A549 (cell line): ENCODE results near the gene GIT1. TPM values are rescaled to one million over a fixed set of nuclear protein-coding genes. Genes with fewer than 3 reads are reported as not detected.

ENCODE experiments used
- ATAC-seq, 2 experiments: fragments of 200-7000 bp in 1 of 2; fragments of >200 bp in 1 of 2; cut with Nextera tagmentation in 1 of 2; cut with Tn5 transposase in 1 of 2; 3 replicates each; pipeline versions ENCODE4 v1.8.0 to v1.9.1; 2018 to 2020; ENCODE audit warnings: mild to moderate bottlenecking in 1 of 2, moderate library complexity in 1 of 2
- CTCF ChIA-PET: fragments of 300-600 bp; sonication (Branson Sonifier 250); formaldehyde crosslinking; extraction: SDS; loops from one replicate; lab custom pipeline; 2021; ENCODE audit warnings: antibody characterized with exemption, inconsistent platforms; lab: Yijun Ruan, JAX
- POLR2A ChIA-PET: fragments of 350-600 bp; formaldehyde crosslinking; extraction: SDS; loops from one replicate; lab custom pipeline; 2021; ENCODE audit warnings: antibody characterized with exemption, inconsistent platforms; lab: Yijun Ruan, JAX
- DNase-seq, 2 experiments: peaks; one replicate each; pipeline versions ENCODE4 v3.0.0 to v3.0.0-alpha.2; 2011 to 2016; ENCODE audit warnings: low read depth in 1 of 2, low spot score in 1 of 2
- FAIRE-seq: peaks from 2 replicates; lab custom pipeline; 2011; peaks lifted over from hg19 to GRCh38; lab: Jason Lieb, UNC
- H3K27ac ChIP-seq, 2 experiments: fragments of >200 bp; sonication (Bioruptor Twin); formaldehyde crosslinking; 3 replicates each; pipeline ENCODE4 v1.5.1; 2016 to 2017
- H3K4me1 ChIP-seq: fragments of >200 bp; sonication (Bioruptor Twin); formaldehyde crosslinking; 3 replicates; pipeline ENCODE4 v1.6.1; 2016
- H3K4me2 ChIP-seq: fragments of >200 bp; sonication (Bioruptor Twin); formaldehyde crosslinking; 3 replicates; pipeline ENCODE4 v1.6.1; 2016
- H3K4me3 ChIP-seq: fragments of >200 bp; sonication (Bioruptor Twin); formaldehyde crosslinking; 3 replicates; pipeline ENCODE4 v1.5.1; 2016
- H3K9me3 ChIP-seq: fragments of >200 bp; sonication (Bioruptor Twin); formaldehyde crosslinking; 3 replicates; pipeline ENCODE4 v1.6.1; 2016
- CBX8 ChIP-seq: fragments of 200-600 bp; sonication (generic); IDR thresholded peaks from 2 replicates; pipeline ENCODE4 v1.6.1; 2016
- CHD2 ChIP-seq: fragments of 150-350 bp; IDR thresholded peaks from 2 replicates; pipeline ENCODE4 v1.6.1; 2014; ENCODE audit warnings: low read length; ENCODE audit not compliant: partially characterized antibody
- EHF ChIP-seq: fragments of 250-450 bp; sonication (Bioruptor Pico); IDR thresholded peaks from 2 replicates; pipeline ENCODE4 v1.5.0; 2020; ENCODE audit warnings: mild to moderate bottlenecking
- FOSB ChIP-seq: fragments of 250-450 bp; sonication (Bioruptor Pico); IDR thresholded peaks from 2 replicates; pipeline ENCODE4 v1.5.0; 2020; ENCODE audit warnings: mild to moderate bottlenecking, moderate library complexity
- FOSL2 ChIP-seq, 2 experiments: fragments of 450-650 bp in 1 of 2; fragments of >200 bp in 1 of 2; sonication (Bioruptor Twin) in 1 of 2; formaldehyde crosslinking; IDR thresholded peaks; 2 replicates each; pipeline versions ENCODE4 v1.5.0 to v1.6.1; 2016 to 2020; ENCODE audit warnings: mild to moderate bottlenecking in 1 of 2, moderate library complexity in 1 of 2
- HOXA7 ChIP-seq: fragments of 250-450 bp; sonication (Bioruptor Pico); IDR thresholded peaks from 2 replicates; pipeline ENCODE4 v1.5.0; 2020; ENCODE audit warnings: mild to moderate bottlenecking, moderate library complexity
- HOXB13 ChIP-seq: fragments of 250-450 bp; sonication (Bioruptor Pico); IDR thresholded peaks from 2 replicates; pipeline ENCODE4 v1.5.0; 2020; ENCODE audit warnings: low read depth, mild to moderate bottlenecking, moderate library complexity
- JUNB ChIP-seq: fragments of >200 bp; sonication (Bioruptor Twin); formaldehyde crosslinking; IDR thresholded peaks from 2 replicates; pipeline ENCODE4 v1.6.1; 2016
- KDM5A ChIP-seq: fragments of 200-600 bp; sonication (generic); IDR thresholded peaks from 2 replicates; pipeline ENCODE4 v1.6.1; 2016; ENCODE audit warnings: antibody characterized with exemption, mild to moderate bottlenecking
- MAFK ChIP-seq: fragments of 450-650 bp; IDR thresholded peaks from 2 replicates; pipeline ENCODE4 v1.6.1; 2014; ENCODE audit not compliant: partially characterized antibody
- MAZ ChIP-seq: fragments of 150-350 bp; IDR thresholded peaks from 2 replicates; pipeline ENCODE4 v1.6.1; 2014; ENCODE audit warnings: antibody characterized with exemption, low read depth, low read length, borderline replicate concordance
- NPAS2 ChIP-seq: fragments of 250-450 bp; sonication (Bioruptor Pico); IDR thresholded peaks from 2 replicates; pipeline ENCODE4 v1.8.0; 2022; ENCODE audit warnings: mild to moderate bottlenecking, moderate library complexity, borderline replicate concordance
- RAD21 ChIP-seq, 2 experiments: fragments of >200 bp in 1 of 2; sonication (Bioruptor Twin) in 1 of 2; formaldehyde crosslinking in 1 of 2; IDR thresholded peaks in 1 of 2; conservative IDR thresholded peaks in 1 of 2; 2 replicates in 1 of 2; 3 replicates in 1 of 2; pipeline ENCODE4 v1.6.1; 2012 to 2018; ENCODE audit warnings: inconsistent platforms in 1 of 2
- RFX5 ChIP-seq: fragments of 450-650 bp; IDR thresholded peaks from 2 replicates; pipeline ENCODE4 v1.7.1; 2014; ENCODE audit warnings: antibody characterized with exemption, mild to moderate bottlenecking, moderate library complexity
- ZNF302 ChIP-seq: fragments of 250-450 bp; sonication (Bioruptor Pico); IDR thresholded peaks from 2 replicates; pipeline ENCODE4 v1.9.0; 2021; ENCODE audit warnings: inconsistent platforms, mild to moderate bottlenecking, moderate library complexity
- ZSCAN20 ChIP-seq: fragments of 250-450 bp; sonication (Bioruptor Pico); IDR thresholded peaks from 2 replicates; pipeline ENCODE4 v1.8.0; 2022; ENCODE audit warnings: mild to moderate bottlenecking, moderate library complexity
- WGBS: methylation state at CpG from one replicate; pipeline ENCODE4 v1.1.6; 2017; ENCODE audit errors: missing lambda C conversion rate; 5-methylcytosine and 5-hydroxymethylcytosine counted together
- polyA plus RNA-seq, 4 experiments: library from polyadenylated mRNA; depleted of rRNA in 3 of 4; stranded (reverse); fragments of >200 nt; fragmentation: RNase III in 1 of 4; extraction: RNeasy Plus Mini Kit Qiagen cat#74134 plus additional on column Dnase treatment in 1 of 4; gene quantifications; 2 replicates in 3 of 4; 3 replicates in 1 of 4; pipeline ENCODE4 v1.2.3, GENCODE V29; 2011 to 2017
- TF ChIP-seq, protein P1 (sequence below): fragments of 450-650 bp; IDR thresholded peaks from 2 replicates; pipeline ENCODE4 v1.6.1; 2014; ENCODE audit warnings: antibody characterized with exemption
- TF ChIP-seq, protein P2 (sequence below): fragments of 250-450 bp; sonication (Bioruptor Pico); IDR thresholded peaks from 2 replicates; pipeline ENCODE4 v1.5.0; 2020; ENCODE audit warnings: low read depth, mild to moderate bottlenecking, moderate library complexity
- TF ChIP-seq, protein P3 (sequence below): fragments of 150-350 bp; IDR thresholded peaks from 2 replicates; pipeline ENCODE4 v1.6.1; 2014; ENCODE audit warnings: low read depth, mild to moderate bottlenecking, low read length
- TF ChIP-seq, protein P4 (sequence below): IDR thresholded peaks from 2 replicates; pipeline ENCODE4 v1.6.1; 2012
- TF ChIP-seq, protein P5 (sequence below): fragments of >200 bp; sonication (Bioruptor Twin); formaldehyde crosslinking; IDR thresholded peaks from 3 replicates; pipeline ENCODE4 v1.5.1; 2016

The GIT1 gene
- polyA plus RNA-seq, 2 of the 4 experiments (the other 2 are of a cell fraction) = 47.8 to 53.0 TPM

DNA sequence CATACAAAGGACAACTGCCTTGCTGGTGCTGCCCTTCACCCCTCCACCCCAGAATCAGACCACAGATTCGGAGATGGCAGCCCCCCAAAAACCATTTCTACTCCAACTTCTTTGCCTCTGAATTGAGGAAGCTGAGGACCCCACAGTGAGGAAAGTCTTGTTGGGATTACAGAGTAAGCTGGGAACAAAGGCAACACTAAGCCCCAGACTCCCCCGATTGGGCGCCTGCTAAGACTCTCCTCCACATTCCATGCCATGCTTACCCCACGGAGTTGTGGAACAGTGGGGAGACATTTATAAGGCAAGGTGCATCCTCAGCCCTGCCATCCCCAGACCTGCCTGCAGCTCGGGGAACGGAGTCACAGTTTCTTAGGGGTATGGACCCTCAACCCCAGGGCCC lies 1.9 kb downstream of the GIT1 start (continued):
- no peak for TF ChIP-seq FOSB (CRISPR knock-in tag)
- TF ChIP-seq EHF = no peak
- TF ChIP-seq RFX5 = no peak
- TF ChIP-seq ZSCAN20 (CRISPR knock-in tag) = no peak
- TF ChIP-seq, protein P1, sequence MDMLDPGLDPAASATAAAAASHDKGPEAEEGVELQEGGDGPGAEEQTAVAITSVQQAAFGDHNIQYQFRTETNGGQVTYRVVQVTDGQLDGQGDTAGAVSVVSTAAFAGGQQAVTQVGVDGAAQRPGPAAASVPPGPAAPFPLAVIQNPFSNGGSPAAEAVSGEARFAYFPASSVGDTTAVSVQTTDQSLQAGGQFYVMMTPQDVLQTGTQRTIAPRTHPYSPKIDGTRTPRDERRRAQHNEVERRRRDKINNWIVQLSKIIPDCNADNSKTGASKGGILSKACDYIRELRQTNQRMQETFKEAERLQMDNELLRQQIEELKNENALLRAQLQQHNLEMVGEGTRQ = no peak
- no peak for TF ChIP-seq KDM5A

DNA sequence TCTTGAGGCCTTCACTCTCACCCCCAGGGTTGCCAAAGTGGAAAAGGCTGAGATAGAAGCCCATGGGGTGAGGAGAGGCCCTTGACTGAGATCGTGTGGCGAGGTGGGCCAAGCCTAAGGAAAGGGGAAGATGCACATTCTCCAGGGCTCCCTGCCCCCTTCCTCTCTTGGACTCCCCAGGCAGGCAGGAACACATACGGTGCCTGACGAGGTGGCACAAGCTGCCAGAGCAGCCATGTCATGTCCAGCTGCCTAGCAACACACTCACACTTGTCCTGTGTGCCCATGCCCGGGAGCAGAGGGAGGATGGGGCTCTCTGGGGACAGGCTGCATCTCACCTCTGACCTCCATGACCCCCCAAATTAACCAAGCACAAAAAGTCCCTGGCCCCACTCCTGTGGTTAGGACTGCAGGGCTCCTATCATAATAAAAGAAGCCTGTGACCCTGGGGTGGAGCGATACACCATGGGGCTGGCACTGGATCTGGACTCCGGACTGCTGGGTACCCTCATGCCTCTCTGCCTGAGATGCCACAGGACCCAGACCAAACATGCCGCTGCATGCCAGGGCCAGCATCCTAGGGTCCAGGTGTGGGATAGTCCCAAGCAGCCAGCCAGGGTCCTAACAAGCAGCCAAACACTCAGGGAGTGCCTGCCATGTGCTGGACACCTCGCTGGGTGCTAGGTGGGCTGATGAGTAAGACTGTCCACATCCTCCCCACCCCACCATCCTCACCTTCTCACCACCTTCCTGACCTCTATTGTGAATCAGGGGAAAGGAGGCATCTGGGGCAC lies 2.6 kb downstream of the GIT1 start:
- TF ChIP-seq FOSL2 (IDR thresholded peaks at IDR 0.05) (no peak), FOSL2 (CRISPR knock-in tag; IDR thresholded peaks at IDR 0.05) (no peak), JUNB (no peak), NPAS2 (CRISPR knock-in tag) (no peak), ZNF302 (CRISPR knock-in tag) (no peak), RAD21 (conservative IDR thresholded peaks at IDR 0.05 in 1 of 2, IDR thresholded peaks at IDR 0.05 in 1 of 2) (no peak), MAFK (no peak)
- TF ChIP-seq, protein P2, sequence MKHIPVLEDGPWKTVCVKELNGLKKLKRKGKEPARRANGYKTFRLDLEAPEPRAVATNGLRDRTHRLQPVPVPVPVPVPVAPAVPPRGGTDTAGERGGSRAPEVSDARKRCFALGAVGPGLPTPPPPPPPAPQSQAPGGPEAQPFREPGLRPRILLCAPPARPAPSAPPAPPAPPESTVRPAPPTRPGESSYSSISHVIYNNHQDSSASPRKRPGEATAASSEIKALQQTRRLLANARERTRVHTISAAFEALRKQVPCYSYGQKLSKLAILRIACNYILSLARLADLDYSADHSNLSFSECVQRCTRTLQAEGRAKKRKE (CRISPR knock-in tag) = no peak
- DNase-seq (no peak), ATAC-seq (no peak), FAIRE-seq (no peak)
- ChIA-PET CTCF (interaction anchor here (1.2 to 16.7 kb wide), 15 partner anchors 10 to 506 kb away, joined by 3 to 383 read pairs (median 5); partner anchors contain the start of genes ABHD15 and TP53I13), POLR2A (no interaction called here)
- Histone ChIP-seq H3K4me3 (no peak overlapping the region), H3K4me1 (peaks cover 45% of the 10 kb centered on the region), H3K4me2 (peak overlapping the region; percentile 98), H3K9me3 (no peaks in the 10 kb centered on the region), H3K27ac (peak overlapping the region in 1 of 2 experiments; percentile 96; a peak in 3 of 6 replicates)
- WGBS = 84% methylated on average over 7 of the region's 9 CpGs

DNA sequence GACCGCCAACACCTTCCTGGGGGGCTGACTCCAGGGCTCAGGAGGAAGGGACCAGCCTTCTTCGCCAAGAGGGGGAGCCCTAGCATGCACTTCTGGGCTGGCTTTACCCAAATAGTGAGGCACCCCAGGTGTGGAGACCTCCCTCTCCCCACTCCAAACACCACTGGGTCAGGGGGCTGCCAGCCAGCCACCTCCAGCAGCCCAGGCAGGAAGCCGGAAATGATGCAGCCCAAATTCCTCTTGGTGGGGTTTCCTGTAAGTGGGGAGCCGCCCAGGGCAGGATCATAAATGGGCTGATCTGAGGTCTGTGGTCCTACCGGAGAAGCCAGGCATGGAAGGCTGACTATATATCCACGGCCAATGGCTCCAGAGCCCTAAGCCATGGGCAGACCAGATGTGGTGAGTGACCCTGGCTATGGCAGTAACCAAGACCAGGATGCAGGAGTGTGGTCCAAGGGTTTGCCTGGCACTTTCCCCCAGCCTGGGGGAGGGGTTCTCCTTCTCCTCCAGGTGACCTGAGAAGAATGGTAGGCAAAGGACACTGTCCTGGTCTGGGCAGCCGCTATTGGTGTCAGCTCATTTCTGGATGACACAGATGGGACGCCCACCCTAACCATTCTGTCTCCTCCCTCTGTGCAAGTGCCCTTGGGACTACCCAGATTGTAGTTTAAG lies 4.2 kb downstream of the GIT1 start:
- peak overlapping the region in 1 of 2 experiments; percentile 5; a peak in 1 of 6 replicates for H3K27ac ChIP-seq
- 82% methylated on average over 8 of the region's 8 CpGs for WGBS
- no peaks in the 10 kb centered on the region for H3K9me3 ChIP-seq
- H3K4me1 ChIP-seq = peaks cover 52% of the 10 kb centered on the region
- FAIRE-seq (no peak), ATAC-seq (no peak), DNase-seq (no peak)
- CTCF ChIA-PET = interaction anchor here (0.6 to 16.7 kb wide), 13 partner anchors 9 to 508 kb away, joined by 3 to 383 read pairs (median 4); partner anchors contain the start of genes ABHD15 and TP53I13
- POLR2A ChIA-PET = no interaction called here
- no peak overlapping the region for H3K4me3 ChIP-seq
- TF ChIP-seq, protein P3, sequence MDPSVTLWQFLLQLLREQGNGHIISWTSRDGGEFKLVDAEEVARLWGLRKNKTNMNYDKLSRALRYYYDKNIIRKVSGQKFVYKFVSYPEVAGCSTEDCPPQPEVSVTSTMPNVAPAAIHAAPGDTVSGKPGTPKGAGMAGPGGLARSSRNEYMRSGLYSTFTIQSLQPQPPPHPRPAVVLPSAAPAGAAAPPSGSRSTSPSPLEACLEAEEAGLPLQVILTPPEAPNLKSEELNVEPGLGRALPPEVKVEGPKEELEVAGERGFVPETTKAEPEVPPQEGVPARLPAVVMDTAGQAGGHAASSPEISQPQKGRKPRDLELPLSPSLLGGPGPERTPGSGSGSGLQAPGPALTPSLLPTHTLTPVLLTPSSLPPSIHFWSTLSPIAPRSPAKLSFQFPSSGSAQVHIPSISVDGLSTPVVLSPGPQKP = no peak
- TF ChIP-seq HOXB13 (CRISPR knock-in tag) (no peak), CBX8 (no peak), MAZ (no peak), ZSCAN20 (CRISPR knock-in tag) (no peak), HOXA7 (CRISPR knock-in tag) (no peak), RAD21 (conservative IDR thresholded peaks at IDR 0.05 in 1 of 2, IDR thresholded peaks at IDR 0.05 in 1 of 2) (peak in 1 of 2 experiments; percentile 20; a peak in 1 of 5 replicates), NPAS2 (CRISPR knock-in tag) (no peak), CHD2 (no peak)
- TF ChIP-seq, protein P4, sequence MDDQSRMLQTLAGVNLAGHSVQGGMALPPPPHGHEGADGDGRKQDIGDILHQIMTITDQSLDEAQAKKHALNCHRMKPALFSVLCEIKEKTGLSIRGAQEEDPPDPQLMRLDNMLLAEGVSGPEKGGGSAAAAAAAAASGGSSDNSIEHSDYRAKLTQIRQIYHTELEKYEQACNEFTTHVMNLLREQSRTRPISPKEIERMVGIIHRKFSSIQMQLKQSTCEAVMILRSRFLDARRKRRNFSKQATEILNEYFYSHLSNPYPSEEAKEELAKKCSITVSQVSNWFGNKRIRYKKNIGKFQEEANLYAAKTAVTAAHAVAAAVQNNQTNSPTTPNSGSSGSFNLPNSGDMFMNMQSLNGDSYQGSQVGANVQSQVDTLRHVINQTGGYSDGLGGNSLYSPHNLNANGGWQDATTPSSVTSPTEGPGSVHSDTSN = no peak
- TF ChIP-seq, protein P5, sequence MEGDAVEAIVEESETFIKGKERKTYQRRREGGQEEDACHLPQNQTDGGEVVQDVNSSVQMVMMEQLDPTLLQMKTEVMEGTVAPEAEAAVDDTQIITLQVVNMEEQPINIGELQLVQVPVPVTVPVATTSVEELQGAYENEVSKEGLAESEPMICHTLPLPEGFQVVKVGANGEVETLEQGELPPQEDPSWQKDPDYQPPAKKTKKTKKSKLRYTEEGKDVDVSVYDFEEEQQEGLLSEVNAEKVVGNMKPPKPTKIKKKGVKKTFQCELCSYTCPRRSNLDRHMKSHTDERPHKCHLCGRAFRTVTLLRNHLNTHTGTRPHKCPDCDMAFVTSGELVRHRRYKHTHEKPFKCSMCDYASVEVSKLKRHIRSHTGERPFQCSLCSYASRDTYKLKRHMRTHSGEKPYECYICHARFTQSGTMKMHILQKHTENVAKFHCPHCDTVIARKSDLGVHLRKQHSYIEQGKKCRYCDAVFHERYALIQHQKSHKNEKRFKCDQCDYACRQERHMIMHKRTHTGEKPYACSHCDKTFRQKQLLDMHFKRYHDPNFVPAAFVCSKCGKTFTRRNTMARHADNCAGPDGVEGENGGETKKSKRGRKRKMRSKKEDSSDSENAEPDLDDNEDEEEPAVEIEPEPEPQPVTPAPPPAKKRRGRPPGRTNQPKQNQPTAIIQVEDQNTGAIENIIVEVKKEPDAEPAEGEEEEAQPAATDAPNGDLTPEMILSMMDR = peak; percentile 28; the same call in 2 of the 3 replicates
- H3K4me2 ChIP-seq = no peak overlapping the region
